ENCODE data around the gene DYNLT4.
"Not testable (repeated sequence)": the region's sequence is repeated elsewhere in the genome, so short reads cannot be mapped to it uniquely, and the experiment has no call there.

Gene DYNLT4

DNA sequence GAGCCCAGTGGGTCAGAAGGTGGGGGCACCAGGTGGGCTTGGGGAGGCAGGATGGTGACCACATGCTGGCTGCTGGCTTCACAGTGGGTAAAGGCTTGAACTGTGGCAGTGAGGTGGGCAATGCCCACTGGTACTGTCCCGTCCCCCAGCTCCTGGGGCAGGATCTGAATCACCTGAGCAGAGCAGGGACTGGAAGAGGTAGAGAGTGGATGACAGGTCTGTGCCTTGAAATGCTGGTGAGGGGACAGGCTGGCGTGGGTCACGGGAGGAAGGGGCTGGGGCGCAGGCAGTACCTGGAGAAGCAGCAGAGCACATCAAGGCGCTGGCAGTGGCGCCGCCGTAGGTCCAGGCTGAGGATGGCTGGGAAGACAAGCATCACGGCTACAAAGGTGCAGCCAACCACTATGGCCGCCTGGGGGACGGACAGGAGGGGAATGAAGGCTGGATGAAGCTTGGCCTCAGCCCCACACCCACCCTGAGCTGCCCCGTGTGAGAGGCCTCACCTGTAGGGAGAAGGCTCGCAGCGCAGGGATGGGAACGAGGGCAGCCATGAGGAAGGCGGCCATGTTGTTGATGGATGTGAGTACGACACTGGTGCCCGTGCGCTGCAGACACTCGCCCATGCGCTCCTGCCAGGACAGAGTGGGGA lies 21.0 kb upstream of the DYNLT4 start:
- no peak for DNase-seq

DNA sequence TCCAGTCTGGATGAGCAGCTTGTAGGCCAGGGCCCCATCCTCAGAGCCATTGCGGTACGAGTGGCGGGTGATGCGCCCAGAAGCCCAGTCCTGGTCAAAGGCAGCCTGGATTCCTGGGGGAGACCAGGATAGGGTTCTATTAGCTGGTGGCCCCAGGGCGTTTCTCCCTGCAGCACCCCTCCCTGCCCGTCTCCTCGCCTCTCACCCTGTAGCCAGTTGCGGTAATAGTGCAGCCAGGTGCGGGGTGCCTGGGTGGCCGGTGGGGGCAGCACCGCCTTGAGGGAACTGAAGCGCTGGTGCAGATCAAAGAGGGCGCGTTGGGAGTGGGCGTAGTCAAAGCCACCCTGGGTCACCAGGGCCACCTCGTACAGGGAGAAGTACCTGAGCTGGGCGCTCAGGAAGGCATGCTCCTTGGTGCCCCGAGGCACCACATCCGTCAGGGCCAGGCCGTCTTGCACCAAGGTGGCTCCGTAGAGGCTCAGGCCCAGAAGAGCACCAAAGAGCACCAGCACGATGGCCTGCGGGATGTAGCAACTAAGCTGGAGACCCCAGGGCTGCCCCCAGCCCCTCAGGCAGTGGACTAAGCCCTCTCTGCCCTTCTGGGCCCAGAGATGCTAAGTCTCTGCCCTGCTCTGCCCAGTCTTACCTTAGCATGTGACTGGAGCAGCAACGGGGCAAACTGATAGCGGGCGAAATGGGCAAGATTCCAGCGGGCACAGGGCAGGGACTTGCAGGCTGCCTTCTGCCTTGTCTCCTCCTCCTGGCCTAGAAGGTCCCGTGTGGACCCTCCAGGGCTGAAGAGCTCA lies 20.2 kb upstream of the DYNLT4 start:
- no peak for DNase-seq

DNA sequence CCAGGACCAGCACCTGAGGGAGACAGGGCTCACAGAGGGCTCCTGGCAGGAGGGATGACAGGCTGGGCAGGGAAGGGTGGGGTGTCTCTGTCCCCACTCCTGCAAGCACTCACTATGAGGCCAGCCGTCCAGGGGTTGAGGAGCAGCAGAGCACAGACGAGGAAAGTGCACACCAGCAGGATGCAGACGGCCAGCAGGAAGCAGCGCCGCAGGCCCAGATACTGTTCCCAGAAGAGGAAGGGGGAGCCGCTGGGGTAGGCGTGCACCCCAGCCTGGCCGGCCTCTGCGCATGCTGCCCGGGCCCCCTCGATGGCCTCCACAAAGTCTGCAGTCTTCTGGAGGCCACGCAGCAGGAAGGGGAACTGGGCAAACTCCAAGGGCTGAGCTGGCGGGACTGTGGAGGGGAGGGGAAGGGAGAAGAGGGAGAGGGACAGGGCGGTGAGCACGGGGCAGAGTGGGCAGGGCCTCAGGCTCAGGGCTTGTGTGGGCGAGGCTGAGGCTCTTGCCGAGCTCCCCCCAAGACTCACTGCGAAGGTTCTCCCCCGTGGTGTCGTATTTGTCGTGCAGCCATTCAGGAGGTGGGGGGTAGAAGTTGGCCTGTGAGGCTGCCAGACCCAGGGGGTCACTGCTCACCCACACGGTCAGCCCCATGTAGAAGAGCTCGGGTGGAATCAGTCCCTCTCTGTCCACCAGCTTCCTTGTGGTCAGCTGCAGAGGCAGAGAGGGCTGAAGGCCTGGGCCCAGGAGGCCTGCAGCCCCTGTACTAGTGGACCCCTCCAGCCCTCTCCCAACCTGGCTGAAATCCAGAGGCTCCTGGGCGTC lies 19.4 kb upstream of the DYNLT4 start:
- no peak for DNase-seq

DNA sequence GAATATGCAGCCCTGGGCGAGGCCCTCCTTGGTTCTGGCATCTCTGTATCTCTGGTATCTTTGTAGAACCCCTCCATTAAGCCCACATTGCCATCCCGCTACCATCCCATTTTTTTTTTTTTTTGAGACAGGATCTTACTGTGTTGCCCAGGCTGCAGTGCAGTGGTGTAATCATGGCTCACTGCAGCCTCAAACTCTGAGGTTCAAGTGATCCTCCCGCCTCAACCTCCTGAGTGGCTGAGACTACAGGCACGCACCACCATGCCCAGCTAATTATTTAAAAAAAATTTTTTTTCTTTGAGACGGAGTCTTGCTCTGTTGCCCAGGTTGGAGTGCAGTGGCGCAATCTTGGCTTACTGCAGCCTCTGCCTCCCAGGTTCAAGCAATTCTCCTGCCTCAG lies 17.2 kb upstream of the DYNLT4 start:
- DNase-seq, result not testable (repeated sequence)

DNA sequence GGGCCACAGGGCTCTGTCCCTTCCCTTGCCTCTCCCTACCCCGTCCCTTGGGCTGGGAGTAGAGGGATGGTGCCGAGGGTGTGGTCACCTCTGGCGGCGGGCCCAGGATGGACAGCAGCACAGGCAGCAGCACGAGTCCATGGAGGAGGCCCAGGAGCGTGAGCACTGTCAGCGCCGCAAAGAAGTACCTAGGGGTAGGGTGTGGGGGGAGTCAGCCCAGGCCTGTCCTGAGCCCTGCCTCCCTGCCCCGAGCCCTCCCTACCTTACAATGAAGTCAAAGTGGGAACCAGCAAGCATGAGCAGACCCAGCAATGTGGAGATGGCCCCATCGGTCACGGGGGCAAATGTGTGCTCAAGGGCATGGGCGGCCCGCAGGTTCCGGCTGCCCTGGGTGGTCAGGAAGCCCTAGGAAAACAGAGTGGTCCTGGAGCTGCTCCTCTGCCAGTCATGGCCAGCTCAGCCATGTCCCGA lies 15.9 kb upstream of the DYNLT4 start:
- DNase-seq, result no peak

DNA sequence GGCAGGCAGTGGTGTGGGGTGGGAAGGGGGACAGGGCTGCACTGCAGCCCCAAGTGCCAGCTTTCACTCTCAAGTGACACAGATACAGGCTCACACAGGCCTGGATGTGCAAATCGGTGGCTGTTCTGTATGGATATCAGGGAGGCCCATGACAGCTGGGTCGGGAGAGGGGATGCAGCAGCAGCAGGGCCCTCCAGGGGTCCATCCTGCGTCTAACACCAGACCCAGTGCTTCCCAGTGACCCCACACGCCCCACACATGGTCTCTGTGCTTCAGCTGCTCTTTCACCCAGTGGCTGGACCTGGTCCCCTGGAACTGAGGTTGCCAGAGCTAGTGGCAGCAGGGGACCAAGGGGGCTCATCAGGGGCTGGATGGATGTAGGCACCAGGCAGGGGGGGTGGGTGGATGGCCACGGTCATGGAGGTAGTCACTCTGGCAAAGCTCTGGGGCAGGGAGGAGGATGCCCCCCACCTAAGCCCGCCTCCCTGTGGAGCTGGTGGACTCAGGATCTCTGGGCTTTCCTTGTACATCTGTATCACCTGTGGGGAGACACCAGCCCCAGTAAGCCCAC lies 15.1 kb upstream of the DYNLT4 start:
- DNase-seq, result no peak

DNA sequence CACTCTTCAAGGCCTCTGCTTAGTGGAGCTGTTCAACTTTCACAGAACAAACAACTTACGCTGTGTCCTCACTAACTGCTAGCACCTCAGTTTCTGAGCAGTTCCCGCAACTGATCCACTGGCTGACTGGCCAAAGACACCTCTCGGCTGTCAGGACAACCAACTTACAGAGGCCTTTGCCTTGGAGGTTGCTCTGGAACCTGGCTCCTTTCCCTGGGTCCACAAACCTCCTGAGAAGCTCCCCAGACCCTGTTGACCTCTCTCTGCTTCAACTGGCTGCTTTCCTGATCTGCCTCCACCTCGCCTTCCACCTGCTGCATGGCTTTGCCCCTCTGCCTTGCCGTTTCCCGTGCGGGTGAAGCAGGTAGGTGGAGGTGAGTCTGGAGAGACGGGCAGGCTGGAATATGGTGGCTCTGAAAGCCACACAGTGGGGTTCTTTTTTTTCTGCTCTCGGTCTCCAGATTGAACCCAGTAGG lies 14.1 kb upstream of the DYNLT4 start:
- no peak for DNase-seq

DNA sequence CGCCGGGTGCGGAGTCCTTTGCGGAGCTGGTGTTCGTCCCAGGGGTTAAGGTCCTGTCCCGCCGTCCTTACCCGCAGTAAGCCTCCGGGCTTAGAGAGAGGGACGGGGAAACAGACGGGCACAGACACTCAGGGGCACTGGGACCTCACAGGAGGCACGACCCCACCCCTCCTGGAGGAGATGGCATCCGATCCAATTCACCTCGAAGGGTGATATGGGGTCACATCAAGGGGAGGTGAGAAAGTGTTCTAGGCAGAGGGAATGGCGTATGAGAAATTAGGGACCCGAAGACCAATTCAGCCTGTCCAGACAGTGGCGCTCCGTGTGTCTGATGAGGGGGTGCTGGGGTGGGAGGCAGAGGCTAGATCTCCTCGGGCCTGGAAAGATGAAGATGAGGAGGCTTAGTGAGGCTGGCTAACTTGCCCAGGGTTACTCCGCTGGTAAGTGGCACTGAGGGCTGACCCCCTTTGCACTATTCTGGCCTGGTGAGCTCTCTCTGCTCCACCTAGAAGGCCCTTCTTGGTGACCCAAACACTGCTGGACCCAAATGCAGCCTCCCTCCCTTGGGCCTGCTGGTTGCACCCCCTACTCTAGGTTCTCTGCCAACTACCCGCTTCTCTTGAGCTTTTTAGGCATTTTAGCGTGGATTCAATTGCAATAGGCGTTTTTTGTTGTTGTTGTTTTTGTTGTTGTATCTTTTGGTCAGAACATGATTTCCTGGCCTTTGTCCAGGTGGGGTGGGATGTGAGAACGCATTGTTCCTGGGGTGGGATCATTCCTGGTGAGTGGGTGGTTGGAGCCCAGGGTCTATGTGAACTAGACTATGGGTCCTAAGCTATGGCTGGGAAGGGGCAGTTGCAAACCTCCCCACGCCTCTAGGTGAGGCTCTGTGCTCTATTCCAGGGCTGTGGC lies 13.4 kb upstream of the DYNLT4 start:
- no peak for DNase-seq

DNA sequence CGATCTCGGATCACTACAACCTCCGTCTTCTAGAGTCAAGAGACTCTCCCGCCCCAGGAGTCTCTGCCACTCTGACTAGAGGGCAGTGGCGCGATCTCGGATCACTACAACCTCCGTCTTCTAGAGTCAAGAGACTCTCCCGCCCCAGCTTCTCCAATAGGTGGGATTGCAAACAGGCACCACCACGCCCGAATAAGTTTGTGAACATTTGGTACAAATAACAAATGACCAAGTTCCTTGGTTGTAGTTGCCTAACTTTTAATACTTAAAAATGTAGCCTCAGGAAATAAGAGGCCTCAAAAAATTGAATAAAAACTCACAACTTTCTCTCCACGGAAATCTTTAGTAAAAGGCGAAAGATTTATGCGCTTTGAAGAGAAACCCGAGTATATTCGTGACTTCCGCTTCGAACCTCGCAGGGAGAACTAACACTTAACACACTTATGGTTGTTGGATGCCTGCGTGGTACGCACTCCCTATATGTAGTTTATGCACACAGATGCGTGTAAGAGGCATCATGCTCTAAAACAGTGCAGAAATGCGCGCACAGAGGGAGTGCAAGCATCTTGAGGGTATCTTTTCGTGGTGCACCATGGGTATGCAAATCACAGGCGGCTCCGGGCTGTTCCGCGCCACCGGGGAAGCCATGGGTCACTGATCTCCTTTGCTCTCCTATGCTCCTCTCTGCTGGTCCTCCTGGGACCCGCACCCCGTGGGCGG lies 12.6 kb upstream of the DYNLT4 start:
- peak; percentile 80 for DNase-seq

DNA sequence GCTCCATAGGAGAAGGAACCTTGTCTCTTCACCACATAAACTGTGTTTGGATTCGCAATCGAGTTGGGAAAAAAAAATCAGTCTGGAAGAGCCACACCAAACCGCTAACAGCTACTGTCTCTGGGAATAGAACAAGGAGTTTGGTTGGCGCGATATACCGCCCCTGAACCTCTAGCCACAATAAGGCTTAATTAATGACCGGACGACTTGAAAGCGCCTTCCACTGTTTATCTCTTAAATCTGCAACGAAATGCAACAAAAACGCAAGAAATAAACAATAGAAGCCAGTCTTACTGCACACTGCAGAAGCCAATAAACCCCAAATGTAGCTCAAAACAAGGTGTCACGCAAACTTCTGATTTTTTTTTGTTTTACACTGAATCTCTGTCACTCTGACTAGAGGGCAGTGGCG lies 12.1 kb upstream of the DYNLT4 start:
- no peak for DNase-seq

DNA sequence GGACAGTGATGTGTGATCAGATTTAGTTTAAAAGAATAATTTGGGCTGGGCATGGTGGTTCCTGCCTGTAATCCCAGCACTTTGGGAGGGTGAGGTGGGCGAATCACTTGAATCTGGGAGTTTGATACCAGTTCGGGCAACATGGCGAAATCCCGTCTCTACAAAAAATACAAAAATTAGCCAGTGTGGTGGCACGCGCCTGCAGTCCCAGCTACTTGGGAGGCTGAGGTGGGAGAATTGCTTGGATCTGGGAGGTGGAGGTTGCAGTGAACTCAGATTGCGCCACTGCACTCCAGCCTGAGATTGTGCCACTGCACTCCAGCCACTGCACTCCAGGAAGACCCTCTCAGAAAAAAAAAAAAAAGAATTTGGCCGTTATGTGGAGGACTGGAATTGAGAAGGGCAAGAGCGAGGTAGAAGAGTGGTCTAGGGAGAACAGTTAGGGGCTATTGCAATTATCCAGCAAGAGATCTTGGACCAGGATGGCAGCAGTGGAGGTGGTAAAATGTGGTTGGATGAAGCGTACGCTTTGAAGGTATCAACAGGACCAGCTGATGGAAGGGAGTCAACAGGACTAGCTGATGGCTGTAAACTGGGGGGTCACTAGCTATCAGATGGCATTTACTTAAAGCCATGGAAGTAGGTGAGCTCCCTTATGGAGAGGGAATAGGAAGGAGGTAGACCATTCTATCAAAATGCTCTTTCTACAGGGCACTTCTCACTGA lies 10.8 kb upstream of the DYNLT4 start:
- DNase-seq, result no peak

DNA sequence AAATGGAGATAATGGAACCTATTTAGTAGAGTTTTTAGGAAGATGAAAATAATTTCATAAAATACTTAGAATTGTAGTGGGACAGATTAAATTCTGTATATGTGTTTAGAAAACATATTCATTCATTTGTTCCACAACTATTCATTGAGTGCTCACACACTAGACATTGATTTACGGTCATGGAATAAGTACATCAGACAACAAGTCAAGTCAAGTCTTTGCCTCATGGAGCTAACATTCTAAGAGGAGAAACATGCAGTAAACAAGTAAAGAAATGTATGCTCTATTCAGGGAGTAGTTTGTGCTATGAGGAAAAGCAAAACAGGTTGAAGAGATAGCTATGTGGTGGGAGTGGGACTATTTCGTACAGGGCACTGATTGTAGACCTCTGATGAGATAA lies 10.2 kb upstream of the DYNLT4 start:
- DNase-seq, result no peak

DNA sequence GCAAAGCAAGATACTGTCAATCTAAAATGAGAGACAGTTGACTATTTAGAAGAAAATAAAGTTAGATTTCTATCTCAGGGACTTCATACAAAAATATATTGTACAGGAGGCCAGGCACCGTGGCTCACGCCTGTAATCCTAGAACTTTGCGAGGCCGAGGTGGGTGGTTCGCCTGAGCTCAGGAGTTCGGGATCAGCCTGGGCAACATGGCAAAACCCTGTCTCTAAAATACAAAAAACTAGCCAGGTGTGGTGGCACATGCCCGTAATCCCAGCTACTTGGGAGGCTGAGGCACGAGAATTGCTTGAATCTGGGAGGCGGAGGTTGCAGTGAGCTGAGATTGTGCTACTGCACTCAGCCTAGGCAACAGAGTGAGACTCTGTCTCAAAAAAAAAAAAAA lies 8.8 kb upstream of the DYNLT4 start:
- DNase-seq, result not testable (repeated sequence)

DNA sequence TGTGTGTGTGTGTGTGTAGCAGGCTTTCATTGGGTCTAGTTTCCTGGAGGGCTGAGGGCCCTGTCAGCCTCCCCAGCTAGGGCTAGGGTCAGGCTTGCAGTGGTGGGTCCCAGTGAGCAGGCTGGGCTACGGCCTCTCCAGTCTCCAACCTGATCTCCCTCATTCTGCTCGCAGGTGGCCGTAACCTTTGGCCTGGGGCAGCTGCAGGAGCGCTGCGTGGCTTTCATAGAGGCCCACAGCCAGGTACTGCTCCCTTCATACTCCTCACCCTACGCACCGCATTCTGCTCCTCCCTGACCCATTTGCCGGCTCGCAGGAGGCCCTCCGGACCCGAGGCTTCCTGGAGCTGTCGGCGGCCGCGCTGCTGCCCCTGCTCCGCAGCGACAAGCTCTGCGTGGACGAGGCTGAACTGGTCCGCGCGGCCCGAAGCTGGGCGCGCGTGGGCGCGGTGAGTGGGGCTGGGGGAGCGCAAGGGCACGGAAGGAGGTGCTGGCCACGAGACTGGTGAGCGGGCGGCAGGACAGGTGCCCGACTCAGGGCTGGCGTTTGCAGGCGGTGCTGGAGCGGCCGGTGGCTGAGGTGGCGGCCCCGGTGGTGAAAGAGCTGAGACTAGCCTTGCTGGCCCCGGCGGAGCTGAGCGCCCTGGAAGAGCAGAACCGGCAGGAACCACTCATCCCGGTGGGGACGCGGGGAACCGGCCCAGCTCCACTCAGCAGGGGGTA lies 5.8 kb upstream of the DYNLT4 start:
- no peak for DNase-seq

DNA sequence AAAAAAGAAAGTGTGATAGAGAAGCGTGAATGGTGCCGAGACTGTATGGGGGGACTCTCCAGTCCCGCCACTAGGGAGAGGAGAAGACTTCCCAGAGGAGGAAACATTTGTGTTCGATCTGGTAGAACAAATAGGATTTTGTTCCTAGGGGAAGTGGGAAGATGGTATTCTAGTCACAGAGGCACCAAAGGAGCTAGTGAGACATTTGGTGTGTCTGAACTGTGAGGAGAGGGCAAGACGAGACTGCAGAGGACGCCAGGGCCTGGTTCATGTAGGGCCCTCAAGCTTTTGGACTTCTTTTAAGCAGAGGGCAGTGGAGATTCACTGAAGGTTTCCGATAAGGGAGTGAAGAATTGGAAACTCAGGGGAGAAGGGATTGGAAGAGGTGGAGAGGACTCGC lies 4.1 kb upstream of the DYNLT4 start:
- DNase-seq, result no peak

DNA sequence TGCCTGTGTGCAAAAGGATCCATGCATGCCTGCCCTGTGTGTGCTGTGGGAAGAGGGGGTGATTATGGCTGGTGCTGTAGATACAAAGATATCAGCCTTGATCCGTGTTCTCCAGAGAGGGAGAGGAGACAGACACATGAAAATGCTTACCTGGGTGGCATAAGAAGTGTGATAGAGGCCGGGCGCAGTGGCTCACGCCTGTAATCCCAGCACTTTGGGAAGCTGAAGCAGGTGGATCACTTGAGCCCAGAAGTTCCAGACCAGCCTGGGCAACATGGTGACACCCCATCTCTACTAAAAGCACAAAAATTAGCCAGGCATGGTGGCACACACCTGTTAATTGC lies 3.6 kb upstream of the DYNLT4 start:
- not testable (repeated sequence) for DNase-seq

DNA sequence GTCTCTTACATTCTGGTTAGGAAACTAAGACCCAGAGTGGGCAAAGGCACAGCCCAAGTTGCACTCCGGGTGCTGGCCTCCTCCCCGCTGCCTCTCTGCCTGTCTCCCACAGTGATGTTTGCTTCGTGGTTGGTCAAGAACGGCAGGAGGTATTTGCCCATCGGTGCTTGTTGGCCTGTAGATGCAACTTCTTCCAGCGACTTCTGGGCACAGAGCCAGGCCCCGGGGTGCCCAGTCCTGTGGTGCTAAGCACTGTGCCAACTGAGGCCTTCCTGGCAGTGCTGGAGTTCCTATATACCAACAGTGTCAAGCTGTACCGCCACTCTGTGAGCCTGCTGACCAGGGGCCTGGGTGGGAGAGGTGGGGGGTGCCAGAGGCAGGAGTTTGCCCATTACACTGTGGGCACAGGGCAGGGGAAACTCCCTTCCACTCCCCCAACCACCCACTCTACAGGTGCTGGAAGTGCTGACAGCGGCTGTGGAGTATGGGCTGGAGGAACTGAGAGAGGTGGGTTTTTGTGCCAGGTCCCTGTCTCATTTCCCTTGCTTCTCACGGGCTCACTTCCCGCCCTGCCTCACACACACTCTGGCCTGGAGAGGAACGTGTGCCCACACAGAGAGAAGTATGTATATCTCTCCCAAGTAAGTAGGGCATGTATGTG lies 3.1 kb upstream of the DYNLT4 start:
- DNase-seq, result peak; percentile 54

DNA sequence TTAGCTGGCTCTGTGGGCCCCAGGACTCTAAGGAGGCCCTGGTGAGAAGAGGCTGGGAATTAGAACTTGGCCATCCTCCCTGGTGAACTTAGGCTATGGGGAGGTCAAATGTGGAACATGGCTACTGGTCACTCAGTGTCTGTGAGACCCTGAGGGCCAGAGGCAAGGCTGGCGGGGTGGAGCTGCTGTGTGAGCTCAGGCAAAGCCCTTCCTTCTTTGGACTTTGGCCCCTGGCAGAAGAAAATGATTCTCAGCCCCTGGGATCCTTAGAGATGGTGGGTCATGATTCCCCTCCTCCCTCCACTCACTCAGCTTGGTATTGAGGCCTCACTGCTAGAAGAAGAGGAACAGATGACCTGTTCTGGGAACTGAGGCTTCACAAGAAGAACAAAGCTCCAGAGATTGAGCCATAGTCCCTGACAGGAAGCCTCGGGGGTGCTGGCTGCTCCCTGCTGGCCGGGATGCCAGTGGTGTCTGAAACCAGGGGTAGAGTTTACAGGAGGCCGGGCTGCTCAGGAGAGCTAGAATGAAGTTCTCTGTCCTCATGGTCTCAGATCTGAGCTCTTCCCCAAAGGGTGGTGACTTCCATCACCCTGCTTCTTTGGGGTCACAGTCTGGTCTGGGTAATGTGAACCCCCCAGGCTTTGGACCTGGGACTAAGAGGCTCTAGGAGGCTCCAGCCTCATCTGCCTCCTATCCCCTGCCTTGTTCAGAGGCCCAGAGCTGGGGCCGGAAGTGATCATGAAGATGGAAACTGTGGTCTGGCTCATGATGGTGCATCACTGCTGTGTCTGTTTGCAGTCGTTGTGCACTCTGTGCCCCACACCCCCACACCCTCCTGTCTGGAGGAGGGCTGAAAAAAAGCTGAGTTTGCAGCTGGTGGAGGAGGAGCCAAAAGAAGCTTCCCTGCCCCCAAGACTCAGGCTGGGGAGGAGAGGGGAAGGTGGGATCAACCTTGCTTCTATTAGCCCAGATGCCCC lies 2.1 kb upstream of the DYNLT4 start:
- DNase-seq, result peak; percentile 88
